K562 (cell line): ENCODE results near the gene ZDHHC3.

ENCODE experiments used
- HCFC1 ChIP-seq: IDR thresholded peaks from 2 replicates; pipeline ENCODE4 v1.6.1; 2012; ENCODE audit warnings: low read depth, low read length, improper control_type of control experiment
- MYC ChIP-seq, 2 experiments: fragments of 250-450 bp in 1 of 2; sonication (Bioruptor Pico) in 1 of 2; IDR thresholded peaks; 2 replicates each; pipeline versions ENCODE4 v1.5.1 to v1.6.1; 2012 to 2021; ENCODE audit warnings: low read depth in 2 of 2, borderline replicate concordance in 1 of 2, improper control_type of control experiment in 1 of 2, low read length in 1 of 2, mild to moderate bottlenecking in 1 of 2, moderate library complexity in 1 of 2
- SIN3A ChIP-seq, 2 experiments: fragments of 150-350 bp in 1 of 2; IDR thresholded peaks; 2 replicates each; pipeline ENCODE4 v1.6.1; 2011 to 2016; ENCODE audit warnings: borderline replicate concordance in 2 of 2, low read depth in 2 of 2, low read length in 2 of 2, mild to moderate bottlenecking in 2 of 2, moderate library complexity in 2 of 2; ENCODE audit not compliant: control insufficient read depth in 1 of 2
- ZNF121 ChIP-seq: sonication (generic); formaldehyde crosslinking; conservative IDR thresholded peaks from 2 replicates; pipeline ENCODE4 v1.8.0; 2022; ENCODE audit warnings: missing genetic modification reagents
- TF ChIP-seq, protein P1 (sequence below): sonication (generic); formaldehyde crosslinking; IDR thresholded peaks from 2 replicates; pipeline ENCODE4 v1.8.0; 2022; ENCODE audit warnings: mild to moderate bottlenecking, missing genetic modification reagents
- TF ChIP-seq, protein P2 (sequence below), 2 experiments: fragments of 450-650 bp in 1 of 2; sonication (generic) in 1 of 2; formaldehyde crosslinking; conservative IDR thresholded peaks; 2 replicates each; pipeline versions ENCODE4 v1.4.0 to v1.8.1; 2020 to 2022; ENCODE audit warnings: mild to moderate bottlenecking in 1 of 2, missing genetic modification reagents in 1 of 2
- TF ChIP-seq, protein P3 (sequence below): sonication (generic); formaldehyde crosslinking; IDR thresholded peaks from 2 replicates; pipeline ENCODE4 v1.5.0; 2020; ENCODE audit warnings: missing genetic modification reagents

GRCh38 chr3:45001738-45002137 lies 25.8 kb upstream of the ZDHHC3 start:
- TF ChIP-seq HCFC1: no peak
- TF ChIP-seq MYC (IDR thresholded peaks at IDR 0.05; ENCODE audit: low read depth, low read length): no peak
- no peak for TF ChIP-seq MYC (CRISPR knock-in tag; IDR thresholded peaks at IDR 0.05; ENCODE audit: borderline replicate concordance, low read depth)
- TF ChIP-seq, protein P1, sequence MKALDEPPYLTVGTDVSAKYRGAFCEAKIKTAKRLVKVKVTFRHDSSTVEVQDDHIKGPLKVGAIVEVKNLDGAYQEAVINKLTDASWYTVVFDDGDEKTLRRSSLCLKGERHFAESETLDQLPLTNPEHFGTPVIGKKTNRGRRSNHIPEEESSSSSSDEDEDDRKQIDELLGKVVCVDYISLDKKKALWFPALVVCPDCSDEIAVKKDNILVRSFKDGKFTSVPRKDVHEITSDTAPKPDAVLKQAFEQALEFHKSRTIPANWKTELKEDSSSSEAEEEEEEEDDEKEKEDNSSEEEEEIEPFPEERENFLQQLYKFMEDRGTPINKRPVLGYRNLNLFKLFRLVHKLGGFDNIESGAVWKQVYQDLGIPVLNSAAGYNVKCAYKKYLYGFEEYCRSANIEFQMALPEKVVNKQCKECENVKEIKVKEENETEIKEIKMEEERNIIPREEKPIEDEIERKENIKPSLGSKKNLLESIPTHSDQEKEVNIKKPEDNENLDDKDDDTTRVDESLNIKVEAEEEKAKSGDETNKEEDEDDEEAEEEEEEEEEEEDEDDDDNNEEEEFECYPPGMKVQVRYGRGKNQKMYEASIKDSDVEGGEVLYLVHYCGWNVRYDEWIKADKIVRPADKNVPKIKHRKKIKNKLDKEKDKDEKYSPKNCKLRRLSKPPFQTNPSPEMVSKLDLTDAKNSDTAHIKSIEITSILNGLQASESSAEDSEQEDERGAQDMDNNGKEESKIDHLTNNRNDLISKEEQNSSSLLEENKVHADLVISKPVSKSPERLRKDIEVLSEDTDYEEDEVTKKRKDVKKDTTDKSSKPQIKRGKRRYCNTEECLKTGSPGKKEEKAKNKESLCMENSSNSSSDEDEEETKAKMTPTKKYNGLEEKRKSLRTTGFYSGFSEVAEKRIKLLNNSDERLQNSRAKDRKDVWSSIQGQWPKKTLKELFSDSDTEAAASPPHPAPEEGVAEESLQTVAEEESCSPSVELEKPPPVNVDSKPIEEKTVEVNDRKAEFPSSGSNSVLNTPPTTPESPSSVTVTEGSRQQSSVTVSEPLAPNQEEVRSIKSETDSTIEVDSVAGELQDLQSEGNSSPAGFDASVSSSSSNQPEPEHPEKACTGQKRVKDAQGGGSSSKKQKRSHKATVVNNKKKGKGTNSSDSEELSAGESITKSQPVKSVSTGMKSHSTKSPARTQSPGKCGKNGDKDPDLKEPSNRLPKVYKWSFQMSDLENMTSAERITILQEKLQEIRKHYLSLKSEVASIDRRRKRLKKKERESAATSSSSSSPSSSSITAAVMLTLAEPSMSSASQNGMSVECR: no peak
- TF ChIP-seq, protein P2, sequence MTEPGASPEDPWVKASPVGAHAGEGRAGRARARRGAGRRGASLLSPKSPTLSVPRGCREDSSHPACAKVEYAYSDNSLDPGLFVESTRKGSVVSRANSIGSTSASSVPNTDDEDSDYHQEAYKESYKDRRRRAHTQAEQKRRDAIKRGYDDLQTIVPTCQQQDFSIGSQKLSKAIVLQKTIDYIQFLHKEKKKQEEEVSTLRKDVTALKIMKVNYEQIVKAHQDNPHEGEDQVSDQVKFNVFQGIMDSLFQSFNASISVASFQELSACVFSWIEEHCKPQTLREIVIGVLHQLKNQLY (CRISPR knock-in tag; conservative IDR thresholded peaks at IDR 0.05): no peak
- TF ChIP-seq, protein P3, sequence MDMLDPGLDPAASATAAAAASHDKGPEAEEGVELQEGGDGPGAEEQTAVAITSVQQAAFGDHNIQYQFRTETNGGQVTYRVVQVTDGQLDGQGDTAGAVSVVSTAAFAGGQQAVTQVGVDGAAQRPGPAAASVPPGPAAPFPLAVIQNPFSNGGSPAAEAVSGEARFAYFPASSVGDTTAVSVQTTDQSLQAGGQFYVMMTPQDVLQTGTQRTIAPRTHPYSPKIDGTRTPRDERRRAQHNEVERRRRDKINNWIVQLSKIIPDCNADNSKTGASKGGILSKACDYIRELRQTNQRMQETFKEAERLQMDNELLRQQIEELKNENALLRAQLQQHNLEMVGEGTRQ: no peak
- TF ChIP-seq SIN3A (IDR thresholded peaks at IDR 0.05; ENCODE audit: borderline replicate concordance in 2 of 2, control insufficient read depth in 1 of 2, low read depth in 2 of 2, low read length in 2 of 2): no peak
- TF ChIP-seq ZNF121 (CRISPR knock-in tag): no peak
